Heart right ventricle (tissue), 16 donors: ENCODE measurements around the gene SAG. TPM values are rescaled to one million over a fixed set of nuclear protein-coding genes. Genes with fewer than 3 reads are reported as not detected.

Experiments used
- ATAC-seq, 8 donors: fragments of 200-7000 bp; cut with Tn5 transposase; one replicate each; pipeline ENCODE4 v1.9.1; 2020; ENCODE audit warnings: mild to moderate bottlenecking in 8 of 8, moderate library complexity in 8 of 8, moderate number of reproducible peaks in 1 of 8
- DNase-seq, 2 donors: peaks; one replicate each; pipeline ENCODE4 v3.0.0-alpha.2; 2020
- H3K27ac ChIP-seq, 10 donors: fragments of 200-600 bp; sonication (generic) in 2 of 10; one replicate each; pipeline versions ENCODE4 v1.5.0 to v1.8.0; 2020 to 2022; ENCODE audit warnings: mild to moderate bottlenecking in 3 of 10
- H3K27me3 ChIP-seq, 7 donors: fragments of 200-600 bp; one replicate each; pipeline ENCODE4 v1.8.0; 2021 to 2022; ENCODE audit warnings: mild to moderate bottlenecking in 2 of 7
- H3K36me3 ChIP-seq, 9 donors: fragments of 200-600 bp; sonication (generic) in 1 of 9; one replicate each; pipeline versions ENCODE4 v1.5.0 to v1.8.0; 2020 to 2022; ENCODE audit warnings: mild to moderate bottlenecking in 2 of 9
- H3K4me1 ChIP-seq, 9 donors: fragments of 200-600 bp; sonication (generic) in 1 of 9; one replicate each; pipeline versions ENCODE4 v1.5.0 to v1.8.0; 2020 to 2022; ENCODE audit warnings: mild to moderate bottlenecking in 4 of 9
- H3K4me3 ChIP-seq, 10 donors: fragments of 200-600 bp; sonication (generic) in 2 of 10; one replicate each; pipeline versions ENCODE4 v1.5.0 to v1.8.0; 2020 to 2022; ENCODE audit warnings: mild to moderate bottlenecking in 7 of 10, moderate library complexity in 2 of 10
- H3K9me3 ChIP-seq, 11 donors: fragments of 200-600 bp in 10 of 11; sonication (generic) in 2 of 11; one replicate each; pipeline versions ENCODE4 v1.5.0 to v1.8.0; 2013 to 2022; ENCODE audit warnings: mild to moderate bottlenecking in 2 of 11, control low read depth in 1 of 11, moderate library complexity in 1 of 11
- WGBS, 2 donors: extraction: QIAGEN DNeasy Blood & Tissue Kit; methylation state at CpG; one replicate each; pipeline ENCODE4 v1.1.7; 2013; ENCODE audit warnings: inconsistent platforms in 1 of 2; 5-methylcytosine and 5-hydroxymethylcytosine counted together
- intact Hi-C, 10 donors: fragments of 100-400 bp; cut with DNase I; formaldehyde crosslinking; loops; one replicate each; pipeline versions ENCODE4 v1.11.1 to v1.14.2; 2022
- polyA plus RNA-seq, 2 donors: library from polyadenylated mRNA; stranded (reverse); fragments of 200-250 nt; gene quantifications; one replicate each; pipeline ENCODE4 v1.2.3, GENCODE V29; 2013
- total RNA-seq, 10 donors: library from RNA; stranded (reverse); fragmentation: NEBNext Ultra II Directional in 3 of 10; extraction: Animal tissue kit (Norgen Biotek cat#: 25700) in 3 of 10; gene quantifications; one replicate each; pipeline versions ENCODE4 v1.2.1 to v1.2.4, GENCODE V29; 2021 to 2023
- TF ChIP-seq, protein P1 (sequence below), 9 donors: fragments of 200-600 bp; sonication (generic) in 2 of 9; IDR thresholded peaks; one replicate each; pipeline versions ENCODE4 v1.5.0 to v1.8.0; 2021 to 2022; ENCODE audit warnings: antibody characterized with exemption in 9 of 9, mild to moderate bottlenecking in 5 of 9, moderate library complexity in 1 of 9
- donor health status: Arrhythmogenic right ventricular cardiomyopathy.
- donor health status: ischemic (EF 13 %, LVEDD 7.1; RV severe dilation, severe dysfunction).
- donor health status: healthy with polysubstance abuse.
- donor health status: DM: no; HTN: yes; CAD: no.
- donor health status: DM: no; HTN: no; CAD: no.
- donor health status: ischemic (EF 25% LVEDD 6.9; RV normal size, moderate dysfunction).
- donor health status: ischemic (EF 25% LVEDD 5.7; RV mildly dilated, moderate dysfunction).
- donor health status: healthy.
- donor health status: DM: yes; HTN: yes; CAD: no.
- donor health status: Ischemic cardiomyopathy.
- donor health status: ischemic (EF 35%, LVEDD 5.7; RV mildly dilated, moderate dysfunction).
- donor health status: nonischemic (EF 11% LVEDD 7.7; RV severe dilation, severe dysfunction).
- donor health status: DM: yes; HTN: yes; CAD: no.
- donor health status: PGD.
- donor health status: ischemic (EF 29% LVEDD 5.4; RV normal size, mild dysfunction).
- donor health status: nonischemic (EF 23%, LVEDD 6.1; RV moderate dilation, normal function).

The SAG gene
- total and polyA plus RNA-seq, 12 donors, result not detected

DNA sequence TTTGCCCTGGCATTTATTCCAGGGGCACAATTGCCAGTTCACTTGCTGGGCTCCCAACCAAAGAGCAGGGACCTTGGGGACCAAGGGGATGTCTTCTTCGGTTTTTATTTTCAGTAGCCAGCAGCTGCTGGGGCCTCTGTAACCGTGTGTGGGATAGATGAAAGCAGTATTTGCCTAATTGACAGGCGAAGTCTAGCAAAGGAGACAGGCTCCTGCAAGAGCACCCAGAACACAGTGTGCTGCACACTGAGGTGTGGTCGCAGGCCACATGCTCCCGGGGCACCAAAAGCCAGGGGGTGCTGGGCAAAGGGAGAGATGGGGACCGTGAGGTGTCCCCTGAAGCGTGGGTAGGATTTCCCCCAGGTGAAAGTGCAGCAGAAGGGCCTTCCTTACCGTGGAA, 5.3 kb downstream of the SAG start:
- Histone ChIP-seq H3K27ac (no peak overlapping the region), H3K27me3 (no peaks in the 10 kb centered on the region), H3K36me3 (no peaks in the 10 kb centered on the region), H3K4me3 (no peak overlapping the region), H3K4me1 (no peaks in the 10 kb centered on the region), H3K9me3 (no peaks in the 10 kb centered on the region)
- TF ChIP-seq, protein P1, sequence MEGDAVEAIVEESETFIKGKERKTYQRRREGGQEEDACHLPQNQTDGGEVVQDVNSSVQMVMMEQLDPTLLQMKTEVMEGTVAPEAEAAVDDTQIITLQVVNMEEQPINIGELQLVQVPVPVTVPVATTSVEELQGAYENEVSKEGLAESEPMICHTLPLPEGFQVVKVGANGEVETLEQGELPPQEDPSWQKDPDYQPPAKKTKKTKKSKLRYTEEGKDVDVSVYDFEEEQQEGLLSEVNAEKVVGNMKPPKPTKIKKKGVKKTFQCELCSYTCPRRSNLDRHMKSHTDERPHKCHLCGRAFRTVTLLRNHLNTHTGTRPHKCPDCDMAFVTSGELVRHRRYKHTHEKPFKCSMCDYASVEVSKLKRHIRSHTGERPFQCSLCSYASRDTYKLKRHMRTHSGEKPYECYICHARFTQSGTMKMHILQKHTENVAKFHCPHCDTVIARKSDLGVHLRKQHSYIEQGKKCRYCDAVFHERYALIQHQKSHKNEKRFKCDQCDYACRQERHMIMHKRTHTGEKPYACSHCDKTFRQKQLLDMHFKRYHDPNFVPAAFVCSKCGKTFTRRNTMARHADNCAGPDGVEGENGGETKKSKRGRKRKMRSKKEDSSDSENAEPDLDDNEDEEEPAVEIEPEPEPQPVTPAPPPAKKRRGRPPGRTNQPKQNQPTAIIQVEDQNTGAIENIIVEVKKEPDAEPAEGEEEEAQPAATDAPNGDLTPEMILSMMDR (IDR thresholded peaks at IDR 0.05), result no peak
- ATAC-seq (no peak), DNase-seq (no peak)
- intact Hi-C loops, result no loop called here
- 77 to 80% methylated on average over 8 of the region's 8 CpGs for WGBS, 2 donors

DNA sequence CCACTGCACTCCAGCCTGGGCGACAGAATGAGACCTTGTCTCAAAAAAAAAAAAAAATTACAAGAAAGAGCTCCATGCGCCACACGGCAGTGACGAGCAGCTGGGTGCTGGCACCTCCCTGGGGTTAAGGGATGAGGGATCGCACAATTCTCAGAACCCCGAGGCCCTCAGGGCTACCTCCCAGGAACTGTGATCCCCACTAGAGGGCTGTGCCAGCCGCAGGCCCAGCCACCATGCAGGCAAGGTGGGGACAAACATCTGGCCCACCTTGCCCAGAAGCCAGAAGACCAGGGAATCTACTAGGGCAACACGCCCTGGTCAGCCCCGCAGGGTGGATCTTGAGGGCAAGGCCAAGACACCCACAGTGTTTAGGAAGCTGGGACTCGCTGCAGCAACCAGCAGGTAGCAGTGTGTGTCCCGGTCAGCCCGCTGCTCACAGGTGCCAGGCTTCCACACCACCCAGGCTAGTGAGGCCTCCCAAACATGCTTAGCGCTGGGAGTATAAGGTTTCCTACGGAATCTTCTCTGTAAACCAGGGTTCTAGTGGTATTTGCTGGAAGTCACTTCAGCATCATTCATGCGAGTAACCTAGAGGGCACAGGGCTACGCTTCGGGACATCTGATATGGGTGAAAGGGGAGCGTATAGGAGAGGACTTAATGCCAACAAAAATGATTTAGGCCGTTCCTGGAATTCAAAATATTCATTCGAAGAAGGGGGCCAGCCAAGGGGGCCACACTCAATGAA, 6.7 kb downstream of the SAG start:
- WGBS, 2 donors, result 93 to 94% methylated on average over 20 of the region's 20 CpGs
- ATAC-seq, result no peak
- TF ChIP-seq, protein P1 (IDR thresholded peaks at IDR 0.05), result no peak

DNA sequence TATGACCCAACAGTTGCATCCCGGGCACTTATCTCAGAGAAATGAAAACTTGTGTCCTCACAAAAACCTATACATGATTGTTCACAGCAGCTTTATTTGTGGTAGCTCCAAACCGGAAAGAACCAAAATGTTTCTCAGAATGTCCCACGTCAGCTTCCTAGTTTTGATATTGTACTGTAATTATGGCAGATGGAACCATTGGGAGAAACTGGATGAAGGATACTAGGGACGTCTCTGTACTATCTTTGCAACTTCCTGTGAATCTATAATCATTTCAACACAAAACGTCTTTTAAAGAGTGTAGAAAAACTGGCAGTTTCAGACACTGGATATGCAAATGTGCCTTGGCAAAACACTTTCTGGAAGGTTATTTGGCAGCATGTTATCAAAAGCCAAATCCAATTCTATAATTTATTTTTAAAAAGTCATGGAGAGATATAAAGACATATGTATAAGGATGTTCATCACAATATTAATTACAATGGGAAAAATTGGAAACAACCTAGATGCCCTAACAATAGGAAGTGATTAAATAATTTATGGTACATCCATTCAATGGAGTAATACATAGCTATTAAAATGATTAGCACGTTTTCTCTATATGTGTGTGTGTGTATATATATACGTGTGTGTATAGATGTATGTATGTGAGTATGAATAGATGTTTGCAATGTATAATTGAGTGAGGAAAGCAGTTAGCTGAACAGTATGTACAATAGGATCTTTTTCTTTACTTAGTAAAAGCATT, 9.8 kb downstream of the SAG start:
- Histone ChIP-seq H3K27me3 (peaks cover 0 to 20% (median 0%) of the 10 kb centered on the region in 7 donors), H3K27ac (no peak overlapping the region), H3K4me1 (no peaks in the 10 kb centered on the region), H3K36me3 (no peaks in the 10 kb centered on the region), H3K9me3 (no peaks in the 10 kb centered on the region), H3K4me3 (no peak overlapping the region)
- TF ChIP-seq, protein P1 (IDR thresholded peaks at IDR 0.05), result no peak
- WGBS, 2 donors, result 65 to 69% methylated on average over 7 of the region's 7 CpGs
- no peak for ATAC-seq
- intact Hi-C loops, result no loop called here
- no peak for DNase-seq

More for the DNA sequence above, 6.7 kb downstream of the SAG start:
- Histone ChIP-seq H3K27ac (no peak overlapping the region), H3K9me3 (no peaks in the 10 kb centered on the region), H3K27me3 (peaks cover 0 to 2% (median 0%) of the 10 kb centered on the region in 7 donors), H3K4me1 (no peaks in the 10 kb centered on the region), H3K36me3 (no peaks in the 10 kb centered on the region), H3K4me3 (no peak overlapping the region)
- no peak for DNase-seq
- intact Hi-C loops, result no loop called here

DNA sequence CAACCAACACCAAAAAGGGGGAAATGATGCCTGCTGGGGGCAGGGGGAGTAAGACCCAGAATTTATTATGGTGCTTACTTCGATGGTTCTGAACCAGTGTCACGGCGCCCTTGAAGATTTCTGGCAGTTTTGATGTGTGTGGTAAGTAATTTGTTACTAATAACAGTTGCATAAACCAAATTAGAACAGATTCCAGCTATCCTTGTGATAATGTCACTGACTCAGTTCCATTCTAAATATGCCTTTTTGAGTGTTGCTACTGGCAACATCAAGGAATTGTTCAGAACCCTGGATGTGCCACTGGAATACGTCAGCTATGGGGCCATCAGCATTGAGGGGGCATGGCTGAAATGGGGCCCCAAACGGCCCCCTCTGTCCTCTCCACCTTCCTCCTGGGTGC, 11.6 kb downstream of the SAG start:
- 77 to 85% methylated on average over 5 of the region's 5 CpGs for whole genome bisulfite sequencing, 2 donors
- no peaks in the 10 kb centered on the region for H3K4me1 ChIP-seq
- intact Hi-C loops, result no loop called here
- peaks cover 0 to 24% (median 0%) of the 10 kb centered on the region in 7 donors for H3K27me3 ChIP-seq
- DNase-seq (no peak), ATAC-seq (no peak)
- H3K4me3 ChIP-seq, result no peak overlapping the region
- no peak overlapping the region for H3K27ac ChIP-seq
- TF ChIP-seq, protein P1 (IDR thresholded peaks at IDR 0.05), result no peak
- no peaks in the 10 kb centered on the region for H3K36me3 ChIP-seq
- no peaks in the 10 kb centered on the region for H3K9me3 ChIP-seq
